K562 (cell line): ENCODE data around the gene RAB6A. TPM values are rescaled to one million over a fixed set of nuclear protein-coding genes. Genes with fewer than 3 reads are reported as not detected.

Experiments
- ATAC-seq: fragments of 200-7000 bp; cut with Tn5 transposase; 3 replicates; pipeline ENCODE4 v1.9.1; 2020; ENCODE audit warnings: moderate library complexity
- BruUV-seq: library from RNA; stranded (reverse); fragments of 400-500 nt; replicated peaks from 2 replicates; lab custom pipeline; 2021; lab: Mats Ljungman, UMichigan
- CTCF ChIA-PET: fragments of 300-600 bp; formaldehyde crosslinking; extraction: SDS; loops from one replicate; lab custom pipeline; 2021; ENCODE audit warnings: low intra/inter-chr PET ratio; lab: Yijun Ruan, JAX
- POLR2A ChIA-PET: fragments of 300-600, 350-650 bp; sonication (Branson Sonifier 250); formaldehyde crosslinking; extraction: SDS; loops from one replicate; lab custom pipeline; 2021; ENCODE audit warnings: antibody characterized with exemption, inconsistent platforms; lab: Yijun Ruan, JAX
- DNase-seq, 4 experiments: peaks; one replicate each; pipeline versions ENCODE4 v3.0.0 to v3.0.0-alpha.2; 2011 to 2018; ENCODE audit warnings: low spot score in 3 of 4, mixed read lengths in 3 of 4; ENCODE audit errors: extremely low read depth in 1 of 4
- FAIRE-seq: peaks from 2 replicates; lab custom pipeline; 2011; peaks lifted over from hg19 to GRCh38; lab: Jason Lieb, UNC
- H2AFZ ChIP-seq: 2 replicates; pipeline ENCODE4 v1.6.0; 2011; ENCODE audit warnings: low read depth, low read length, control low read depth, inconsistent platforms
- H3K27ac ChIP-seq: fragments of 200-600 bp; 3 replicates; pipeline ENCODE4 v1.8.0; 2011; ENCODE audit warnings: low read depth, mild to moderate bottlenecking, control low read depth, inconsistent platforms, low read length, moderate library complexity, mixed read lengths; ENCODE audit errors: extremely low read depth
- H3K27me3 ChIP-seq, 2 experiments: fragments of 300-600 bp in 1 of 2; 2 replicates in 1 of 2; 3 replicates in 1 of 2; pipeline versions ENCODE4 v1.6.0 to v1.8.0; 2011; ENCODE audit warnings: inconsistent platforms in 2 of 2, low read length in 2 of 2, mild to moderate bottlenecking in 1 of 2, mixed read lengths in 1 of 2, moderate library complexity in 1 of 2; ENCODE audit not compliant: control insufficient read depth in 2 of 2, insufficient read depth in 2 of 2
- H3K36me3 ChIP-seq: fragments of 300-600 bp; 3 replicates; pipeline ENCODE4 v1.8.0; 2011; ENCODE audit warnings: mild to moderate bottlenecking, low read length, inconsistent platforms; ENCODE audit not compliant: control insufficient read depth, insufficient read depth
- H3K4me1 ChIP-seq, 2 experiments: fragments of 200-600 bp in 1 of 2; replicated peaks in 1 of 2; 2 replicates in 1 of 2; 3 replicates in 1 of 2; pipeline versions ENCODE4 v1.5.1 to v1.8.0; 2011; ENCODE audit warnings: inconsistent platforms in 2 of 2, low read length in 2 of 2, mild to moderate bottlenecking in 1 of 2, mixed read lengths in 1 of 2, moderate library complexity in 1 of 2; ENCODE audit not compliant: control insufficient read depth in 2 of 2, insufficient read depth in 2 of 2
- H3K4me2 ChIP-seq: 2 replicates; pipeline ENCODE4 v1.6.1; 2011; ENCODE audit warnings: low read length, control low read depth, inconsistent platforms, mixed read lengths; ENCODE audit not compliant: insufficient read depth
- H3K4me3 ChIP-seq: fragments of 200-600 bp; sonication (generic), shearing (Covaris generic); 2 replicates; pipeline ENCODE4 v1.5.1; 2016; ENCODE audit warnings: control low read depth, inconsistent platforms
- H3K79me2 ChIP-seq: fragments of 200-600 bp; 3 replicates; pipeline ENCODE4 v1.8.0; 2011; ENCODE audit warnings: low read length, inconsistent platforms; ENCODE audit not compliant: control insufficient read depth, insufficient read depth
- H3K9ac ChIP-seq, 2 experiments: 2 replicates each; pipeline versions ENCODE4 v1.6.0 to v1.6.1; 2011; ENCODE audit warnings: low read depth in 2 of 2, low read length in 2 of 2, control low read depth in 1 of 2, inconsistent platforms in 1 of 2, mild to moderate bottlenecking in 1 of 2, mixed read lengths in 1 of 2; ENCODE audit not compliant: insufficient read depth in 1 of 2
- H3K9me1 ChIP-seq: one replicate; pipeline ENCODE4 v1.6.0; 2011; ENCODE audit warnings: inconsistent platforms, mild to moderate bottlenecking, low read length, moderate library complexity; ENCODE audit not compliant: control insufficient read depth, insufficient read depth
- H3K9me3 ChIP-seq: replicated peaks from 2 replicates; pipeline ENCODE4 v1.5.1; 2011; ENCODE audit warnings: low read depth, low read length, inconsistent platforms; ENCODE audit not compliant: control insufficient read depth, insufficient read depth
- H4K20me1 ChIP-seq: replicated peaks from 2 replicates; pipeline ENCODE4 v1.6.1; 2011; ENCODE audit warnings: low read length, inconsistent platforms, mixed read lengths; ENCODE audit not compliant: control insufficient read depth, insufficient read depth
- CREB3 ChIP-seq: fragments of 450-650 bp; conservative IDR thresholded peaks from 2 replicates; pipeline ENCODE4 v1.6.1; 2016; ENCODE audit warnings: missing genetic modification characterization, low read depth, mild to moderate bottlenecking, missing compliant biosample characterization, moderate library complexity
- CREM ChIP-seq: IDR thresholded peaks from 2 replicates; pipeline ENCODE4 v1.6.1; 2014; ENCODE audit warnings: antibody characterized with exemption, low read depth
- HNRNPUL1 ChIP-seq: fragments of 200-400 bp; formaldehyde crosslinking; IDR thresholded peaks from 2 replicates; pipeline ENCODE4 v1.6.1; 2017; ENCODE audit warnings: low read length
- NCOA1 ChIP-seq: fragments of 450-650 bp; IDR thresholded peaks from 2 replicates; pipeline ENCODE4 v1.6.1; 2016; ENCODE audit warnings: low read depth
- NFE2 ChIP-seq: IDR thresholded peaks from 2 replicates; pipeline ENCODE4 v1.6.1; 2014; ENCODE audit warnings: antibody characterized with exemption, low read depth
- POLR2G ChIP-seq: fragments of 200-400 bp; formaldehyde crosslinking; IDR thresholded peaks from 2 replicates; pipeline ENCODE4 v1.6.1; 2017; ENCODE audit warnings: low read depth, mild to moderate bottlenecking, antibody characterized with exemption, low read length, moderate library complexity
- RBFOX2 ChIP-seq: fragments of 200-400 bp; formaldehyde crosslinking; IDR thresholded peaks from 2 replicates; pipeline ENCODE4 v1.6.1; 2017; ENCODE audit warnings: low read depth, mild to moderate bottlenecking, low read length, moderate library complexity
- RBM39 ChIP-seq: fragments of 200-400 bp; formaldehyde crosslinking; optimal IDR thresholded peaks from 2 replicates; pipeline ENCODE3; 2018; ENCODE audit warnings: low read depth, low read length
- SAP30 ChIP-seq: fragments of 200-600 bp; sonication (generic); IDR thresholded peaks from 2 replicates; pipeline ENCODE4 v1.6.1; 2012; ENCODE audit warnings: borderline replicate concordance, low read depth, mild to moderate bottlenecking, moderate library complexity, low read length, control low read depth, inconsistent platforms; ENCODE audit not compliant: insufficient read depth, poor library complexity, severe bottlenecking
- ZNF41 ChIP-seq: fragments of 250-450 bp; sonication (Bioruptor Pico); conservative IDR thresholded peaks from 2 replicates; pipeline ENCODE4 v1.4.0; 2020; ENCODE audit warnings: mild to moderate bottlenecking
- ZNF436 ChIP-seq: fragments of 250-450, 450-650 bp; sonication (Bioruptor Pico); formaldehyde crosslinking; IDR thresholded peaks from 2 replicates; pipeline ENCODE4 v1.7.0; 2020; ENCODE audit warnings: mild to moderate bottlenecking
- ZNF609 ChIP-seq: sonication (generic); formaldehyde crosslinking; IDR thresholded peaks from 2 replicates; pipeline ENCODE4 v1.8.1; 2023; ENCODE audit warnings: missing genetic modification reagents, mild to moderate bottlenecking, borderline replicate concordance
- WGBS: fragments of 100-300 bp; shearing (Covaris generic); methylation state at CpG from one replicate; pipeline ENCODE4 v1.1.6; 2016; ENCODE audit warnings: low coverage, mixed read lengths; ENCODE audit not compliant: insufficient coverage; ENCODE audit errors: missing lambda C conversion rate; 5-methylcytosine and 5-hydroxymethylcytosine counted together
- in situ Hi-C: fragments of 300-500 bp; cut with MboI; formaldehyde crosslinking; loops from 4 replicates; pipeline ENCODE4 v1.15.0; 2018; ENCODE audit warnings: inconsistent platforms, mixed read lengths
- intact Hi-C: fragments of 100-400 bp; cut with micrococcal nuclease; formaldehyde crosslinking; loops from 2 replicates; pipeline ENCODE4 v1.14.2; 2022
- polyA plus RNA-seq, 8 experiments: library from polyadenylated mRNA; depleted of rRNA in 4 of 8; stranded (reverse) in 5 of 8; unstranded in 3 of 8; fragments of >200 nt; fragmentation: Nextera tagmentation in 2 of 8; fragmentation: Illumina TruSeq in 1 of 8; extraction: Ambion mirVana in 2 of 8; extraction: Trizol in 1 of 8; gene quantifications; 2 replicates each; pipeline versions ENCODE4 v1.2.1 to v1.2.3, GENCODE V29; 2011 to 2014; ENCODE audit warnings: inconsistent platforms in 1 of 8, missing spikeins in 1 of 8
- total RNA-seq, 7 experiments: library from RNA; depleted of rRNA in 6 of 7; stranded (reverse); fragments of >200 nt in 6 of 7; fragmentation: Illumina TruSeq in 2 of 7; extraction: Trizol in 2 of 7; gene quantifications; 2 replicates each; pipeline versions ENCODE4 v1.2.1 to v1.2.3, GENCODE V29; 2011 to 2021; ENCODE audit warnings: low replicate concordance in 1 of 7

Gene RAB6A
- total and polyA plus RNA-seq, 9 of the 15 experiments (the other 6 are each of a cell fraction or from before 2014, with no cell fraction given), result 14.0 to 95.3 (median 45.4) TPM

GRCh38 chr11:73795925-73796632 is 35.2 kb upstream of the RAB6A start:
- in situ Hi-C loops (no loop called here), intact Hi-C loops (no loop called here)
- Histone ChIP-seq H4K20me1 (peaks cover 3% of the 10 kb centered on the region), H3K4me3 (no peak overlapping the region), H3K9me3 (no peaks in the 10 kb centered on the region), H3K4me1 (peaks cover 11% of the 10 kb centered on the region in 2 experiments), H3K79me2 (peaks cover 20% of the 10 kb centered on the region), H3K9me1 (no peaks in the 10 kb centered on the region), H3K27me3 (no peaks in the 10 kb centered on the region), H3K4me2 (no peak overlapping the region), H2AFZ (no peak overlapping the region), H3K36me3 (peaks cover 28% of the 10 kb centered on the region), H3K9ac (peak overlapping the region in 1 of 2 experiments; percentile 43; a peak in 2 of 4 replicates), H3K27ac (no peak overlapping the region)
- TF ChIP-seq HNRNPUL1 (no peak), NFE2 (no peak), SAP30 (no peak), ZNF41 (CRISPR knock-in tag) (no peak), CREB3 (no peak), NCOA1 (no peak), CREM (no peak), ZNF436 (CRISPR knock-in tag) (no peak), POLR2G (peak; percentile 39; the same call in 1 of the 2 replicates), ZNF609 (CRISPR knock-in tag) (no peak), RBM39 (no peak), RBFOX2 (peak; percentile 50)
- no peak for DNase-seq
- no peak for FAIRE-seq
- POLR2A ChIA-PET, result interaction anchor here (0.5 to 1.5 kb wide), 4 partner anchors 8 to 386 kb away, joined by 3 to 13 read pairs (median 4); partner anchors contain the start of genes MRPL48 and RAB6A
- CTCF ChIA-PET, result no interaction called here
- WGBS, result 90% methylated on average over 19 of the region's 19 CpGs
- BruUV-seq, result no TSS peak
- peak; percentile 38; the same call in 1 of the 3 replicates for ATAC-seq
